NCI-H1436 (cell line): ENCODE data around the gene MTF1.
"Not testable (repeated sequence)": the region's sequence is repeated elsewhere in the genome, so short reads cannot be mapped to it uniquely, and the experiment has no call there.

Experiments
- DNase-seq: peaks from one replicate; lab custom pipeline; 2025; lab: John Stamatoyannopoulos, UW

The MTF1 gene

GRCh38 chr1:37859507-37860345 lies at the start of gene MTF1:
TSS of gene MTF1 (minus strand) at chr1:37859592. CDS start at chr1:37857658, 1,934 bp downstream.
- peak; percentile 97 for DNase-seq

- DNase-seq = not testable (repeated sequence)
These were observed 49.1 kb upstream of the MTF1 start for GRCh38 chr1:37908531-37908930.

GRCh38 chr1:37907416-37908125 lies 48.2 kb upstream of the MTF1 start:
- not testable (repeated sequence) for DNase-seq

- not testable (repeated sequence) for DNase-seq
These were observed 47.2 kb upstream of the MTF1 start for GRCh38 chr1:37906591-37906990.

GRCh38 chr1:37905727-37906126 lies 46.3 kb upstream of the MTF1 start:
- DNase-seq = no peak

GRCh38 chr1:37903921-37904320 lies 44.5 kb upstream of the MTF1 start:
- not testable (repeated sequence) for DNase-seq

- no peak for DNase-seq
These were observed 43.6 kb upstream of the MTF1 start for GRCh38 chr1:37902983-37903382.

- no peak for DNase-seq
These were observed 42.5 kb upstream of the MTF1 start for GRCh38 chr1:37901893-37902225.

GRCh38 chr1:37901191-37901892 lies 42.0 kb upstream of the MTF1 start:
- DNase-seq = no peak

GRCh38 chr1:37897563-37897962 lies 38.2 kb upstream of the MTF1 start:
- not testable (repeated sequence) for DNase-seq

- DNase-seq = no peak
These were observed 34.3 kb upstream of the MTF1 start for GRCh38 chr1:37893673-37894072.

GRCh38 chr1:37892151-37893047 lies 33.0 kb upstream of the MTF1 start:
- DNase-seq = no peak

GRCh38 chr1:37890378-37891014 lies 31.1 kb upstream of the MTF1 start:
- peak; percentile 44 for DNase-seq

GRCh38 chr1:37888022-37888700 lies 28.8 kb upstream of the MTF1 start:
- no peak for DNase-seq

GRCh38 chr1:37884145-37884544 lies 24.8 kb upstream of the MTF1 start:
- DNase-seq = no peak

- no peak for DNase-seq
These were observed 24.3 kb upstream of the MTF1 start for GRCh38 chr1:37883671-37884070.

- no peak for DNase-seq
These were observed 20.5 kb upstream of the MTF1 start for GRCh38 chr1:37879865-37880264.

- DNase-seq = no peak
These were observed 18.7 kb upstream of the MTF1 start for GRCh38 chr1:37878071-37878470.

- no peak for DNase-seq
These were observed 16.4 kb upstream of the MTF1 start for GRCh38 chr1:37875833-37876232.

GRCh38 chr1:37872692-37873091 lies 13.3 kb upstream of the MTF1 start:
- no peak for DNase-seq

- no peak for DNase-seq
These were observed 9.1 kb upstream of the MTF1 start for GRCh38 chr1:37868466-37868865.
